SU-DHL-6 (cell line): Measurements from ENCODE around the gene AHRR.

Experiments used
- CTCF ChIP-seq: fragments of 200-600 bp; sonication (generic); IDR thresholded peaks from one replicate; pipeline ENCODE4 v1.5.1; 2017; ENCODE audit warnings: antibody characterized with exemption, mild to moderate bottlenecking, low read length, moderate library complexity; ENCODE audit not compliant: insufficient read depth, poor library complexity, severe bottlenecking
- EZH2phosphoT487 ChIP-seq: fragments of 200-600 bp; sonication (generic), shearing (Covaris generic); conservative IDR thresholded peaks from 2 replicates; pipeline ENCODE4 v1.6.1; 2018; ENCODE audit warnings: mild to moderate bottlenecking, antibody characterized with exemption, low read length, moderate library complexity, mixed read lengths

DNA sequence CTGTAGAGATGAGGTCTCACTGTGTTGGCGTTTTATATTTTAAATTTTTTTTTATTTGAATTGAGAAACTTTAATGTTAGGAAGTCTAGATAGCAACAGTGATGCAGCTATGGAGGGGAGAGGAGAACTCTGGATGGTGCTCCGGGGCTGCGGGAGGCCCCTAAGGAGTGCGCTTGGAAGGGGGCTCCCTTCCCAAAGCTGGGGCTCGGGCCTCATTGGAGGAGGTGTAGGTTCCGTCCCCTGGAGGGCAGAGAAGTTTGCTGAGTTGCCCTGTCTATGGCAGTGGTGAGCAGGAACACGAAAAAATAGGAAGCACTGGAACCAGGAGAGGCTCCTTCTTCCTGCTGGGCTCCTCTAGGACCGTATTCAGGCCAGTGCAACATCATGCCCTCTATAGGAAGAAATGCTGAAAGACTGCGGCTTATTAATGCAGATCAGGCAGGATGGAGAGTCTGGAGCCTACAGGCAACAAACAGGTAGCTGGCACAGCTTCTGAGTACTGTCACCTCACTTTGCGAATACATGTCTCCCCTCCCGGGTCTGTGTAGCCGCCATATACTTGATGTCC is 16.1 kb downstream of the AHRR start:
- TF ChIP-seq CTCF (no peak), EZH2phosphoT487 (no peak)
